ENCODE data around the gene RBM39.
"Not testable (repeated sequence)": the region's sequence is repeated elsewhere in the genome, so short reads cannot be mapped to it uniquely, and the experiment has no call there.

Gene RBM39

DNA sequence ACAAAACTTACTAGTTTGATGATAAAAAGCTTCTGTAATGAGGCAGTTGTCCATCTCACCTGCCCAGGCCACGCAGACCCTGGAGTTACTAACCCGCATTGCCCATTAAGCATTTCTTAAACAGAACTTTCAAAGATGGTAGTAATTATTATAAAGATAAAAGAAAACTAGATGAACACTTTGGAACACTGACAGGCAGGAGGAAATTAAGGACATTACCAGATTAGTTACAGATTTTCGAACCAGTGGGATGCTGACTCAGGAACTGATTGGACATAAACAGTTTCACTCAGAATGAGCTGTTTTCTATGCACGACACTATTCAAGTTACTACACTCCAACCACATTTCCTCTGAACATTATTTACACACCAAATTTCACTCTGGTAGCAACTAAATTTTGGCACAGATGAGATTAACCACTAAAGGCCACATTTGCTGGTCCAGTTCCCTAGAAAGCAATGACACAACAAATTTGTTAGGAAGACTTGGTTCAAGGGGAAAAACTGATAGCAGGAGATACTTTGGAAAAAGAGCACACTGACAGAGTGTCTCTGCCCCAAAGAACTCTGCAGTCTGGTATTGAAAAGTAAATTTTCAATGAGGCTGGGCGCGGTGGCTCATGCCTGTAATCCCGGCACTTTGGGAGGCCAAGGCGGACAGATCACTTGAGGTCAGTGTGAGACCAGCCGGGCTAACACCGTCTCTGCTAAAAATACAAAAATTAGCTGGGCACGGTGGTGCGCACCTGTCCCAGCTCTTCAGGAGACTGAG, 39.8 kb downstream of the RBM39 start:
- CTCF ChIA-PET = interaction anchor here (0.8 to 1.0 kb wide), 3 partner anchors 36 to 101 kb away, joined by 3 read pairs; partner anchors contain the start of gene SPAG4
- no peaks in the 10 kb centered on the region for H3K9me3 Mint-ChIP-seq
- no peak for DNase-seq
- H3K27me3 Mint-ChIP-seq = no peaks in the 10 kb centered on the region
- peak overlapping the region; percentile 64 for H3K27ac Mint-ChIP-seq
- peaks cover 45% of the 10 kb centered on the region for H3K4me1 Mint-ChIP-seq
- H3K4me3 Mint-ChIP-seq = no peak overlapping the region
- peaks cover 70% of the 10 kb centered on the region for H3K36me3 Mint-ChIP-seq

DNA sequence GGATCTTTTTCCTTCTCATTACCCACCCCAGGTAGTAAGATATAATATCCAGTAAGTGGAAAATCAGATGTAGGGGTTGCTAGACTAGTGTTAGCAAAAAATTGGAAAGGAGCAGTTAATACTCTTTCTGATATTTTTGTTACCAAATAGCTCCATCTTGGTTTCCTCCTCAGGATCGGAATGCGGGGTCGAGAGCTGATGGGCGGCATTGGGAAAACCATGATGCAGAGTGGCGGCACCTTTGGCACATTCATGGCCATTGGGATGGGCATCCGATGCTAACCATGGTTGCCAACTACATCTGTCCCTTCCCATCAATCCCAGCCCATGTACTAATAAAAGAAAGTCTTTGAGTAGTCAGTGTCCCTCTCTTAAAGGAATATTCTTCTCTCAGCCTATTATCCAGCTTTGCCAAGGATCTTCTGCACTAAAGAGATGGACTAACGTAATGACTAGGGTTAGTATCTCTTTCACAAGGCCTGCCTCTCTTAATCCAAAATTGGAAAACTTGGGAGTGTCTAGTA, 41.4 kb downstream of the RBM39 start:
- Mint-ChIP-seq H3K4me3 (peak overlapping the region; percentile 87), H3K4me1 (peaks cover 50% of the 10 kb centered on the region), H3K36me3 (peaks cover 65% of the 10 kb centered on the region), H3K27me3 (no peaks in the 10 kb centered on the region), H3K9me3 (no peaks in the 10 kb centered on the region), H3K27ac (peak overlapping the region; percentile 96)
- no peak for DNase-seq
- CTCF ChIA-PET = interaction anchor here (1.3 to 2.1 kb wide), 3 partner anchors 11 to 76 kb away, joined by 3 to 5 read pairs (median 3); no protein-coding TSS in a partner anchor

DNA sequence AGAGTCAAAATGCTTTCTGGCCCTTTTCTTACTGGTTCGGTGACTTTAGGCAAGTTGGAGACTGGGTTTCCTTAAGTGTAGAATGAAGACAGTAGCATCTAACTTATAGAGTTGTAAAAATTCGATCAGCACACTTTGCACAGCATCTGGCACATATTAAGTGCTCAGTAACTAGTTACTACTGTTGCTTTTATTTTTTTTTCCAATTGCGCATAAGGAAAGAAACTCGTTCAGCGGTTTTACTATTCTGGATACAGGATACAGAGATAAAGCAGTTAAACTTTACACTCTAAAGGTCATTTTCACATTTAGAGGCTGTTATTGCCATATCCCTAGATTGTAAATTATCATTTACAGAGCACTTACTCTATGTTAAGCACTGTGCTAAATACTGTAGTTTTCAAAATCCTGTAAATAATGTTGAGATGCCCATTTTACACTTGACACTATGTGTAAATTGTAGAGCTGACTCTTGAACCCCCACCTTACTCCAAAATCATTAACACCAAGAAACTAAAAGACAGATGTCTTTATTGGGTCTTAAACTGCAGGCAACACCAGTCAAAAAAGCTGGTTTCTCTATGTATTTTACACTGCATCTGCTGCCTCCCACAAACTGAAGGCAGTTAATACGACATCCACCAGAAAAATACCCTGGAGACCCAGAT, 42.0 kb downstream of the RBM39 start:
- H3K9me3 Mint-ChIP-seq = no peaks in the 10 kb centered on the region
- H3K4me1 Mint-ChIP-seq = peaks cover 52% of the 10 kb centered on the region
- H3K36me3 Mint-ChIP-seq = peaks cover 66% of the 10 kb centered on the region
- peak overlapping the region; percentile 96 for H3K27ac Mint-ChIP-seq
- CTCF ChIA-PET = interaction anchor here (0.6 to 2.1 kb wide), 5 partner anchors 11 to 184 kb away, joined by 3 to 5 read pairs (median 3); no protein-coding TSS in a partner anchor
- no peak for DNase-seq
- H3K27me3 Mint-ChIP-seq = no peaks in the 10 kb centered on the region
- peak overlapping the region; percentile 87 for H3K4me3 Mint-ChIP-seq

DNA sequence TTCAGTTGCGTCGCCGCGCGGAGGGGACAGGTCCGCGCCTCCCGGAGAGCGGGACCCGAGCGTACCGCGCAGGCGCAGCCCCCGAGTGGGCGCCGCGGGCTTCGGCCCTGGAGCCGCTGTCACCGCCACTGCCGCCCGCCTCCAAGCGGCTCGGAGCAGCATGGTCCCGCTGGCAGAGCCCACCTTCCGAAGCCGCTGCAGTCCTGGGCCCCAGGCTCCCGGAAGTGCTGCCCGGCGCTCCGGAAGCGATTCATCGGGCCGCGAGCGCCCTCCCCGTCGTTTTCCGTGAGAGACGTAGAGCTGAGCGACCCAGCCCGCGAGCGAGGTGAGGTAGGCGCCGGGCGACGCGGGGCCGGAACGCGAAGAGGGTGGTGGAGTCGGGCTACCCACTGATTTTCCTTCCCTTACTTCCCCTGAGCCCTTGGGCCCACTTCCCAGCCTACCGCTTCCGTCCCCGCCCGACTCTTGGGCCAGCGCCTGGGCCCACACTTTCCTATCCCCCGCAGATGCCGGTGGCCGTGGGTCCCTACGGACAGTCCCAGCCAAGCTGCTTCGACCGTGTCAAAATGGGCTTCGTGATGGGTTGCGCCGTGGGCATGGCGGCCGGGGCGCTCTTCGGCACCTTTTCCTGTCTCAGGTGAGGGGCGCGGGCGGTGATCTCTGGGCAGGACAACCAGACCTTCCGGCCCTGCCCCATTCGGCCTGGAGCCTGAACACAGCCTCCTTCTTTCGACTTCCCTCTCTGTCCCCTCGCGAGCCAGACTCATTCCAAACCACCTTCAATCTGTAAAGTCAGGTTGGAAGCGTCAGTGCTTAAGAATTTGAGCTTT, 42.7 kb downstream of the RBM39 start, which contains the start of the genes NFS1 and ROMO1:
Gene NFS1 (minus strand): TSS at position 226 of the 830 bp plus-strand sequence. CDS start 64 bp downstream, at position 162.
Gene ROMO1 (plus strand): TSS at position 279 of the 830 bp plus-strand sequence. CDS start 228 bp downstream, at position 507.
- Mint-ChIP-seq H3K4me3 (peak within 1 kb of the TSS; percentile 87), H3K27ac (peak within 1 kb of the TSS; percentile 96), H3K27me3 (no peaks in the 10 kb centered on the region), H3K36me3 (peaks cover 60% of the 10 kb centered on the region), H3K4me1 (peaks cover 48% of the 10 kb centered on the region), H3K9me3 (no peaks in the 10 kb centered on the region)
- DNase-seq = peak; percentile 91
- CTCF ChIA-PET = interaction anchor here (0.6 to 2.1 kb wide), 4 partner anchors 12 to 185 kb away, joined by 3 to 5 read pairs (median 3); no protein-coding TSS in a partner anchor

DNA sequence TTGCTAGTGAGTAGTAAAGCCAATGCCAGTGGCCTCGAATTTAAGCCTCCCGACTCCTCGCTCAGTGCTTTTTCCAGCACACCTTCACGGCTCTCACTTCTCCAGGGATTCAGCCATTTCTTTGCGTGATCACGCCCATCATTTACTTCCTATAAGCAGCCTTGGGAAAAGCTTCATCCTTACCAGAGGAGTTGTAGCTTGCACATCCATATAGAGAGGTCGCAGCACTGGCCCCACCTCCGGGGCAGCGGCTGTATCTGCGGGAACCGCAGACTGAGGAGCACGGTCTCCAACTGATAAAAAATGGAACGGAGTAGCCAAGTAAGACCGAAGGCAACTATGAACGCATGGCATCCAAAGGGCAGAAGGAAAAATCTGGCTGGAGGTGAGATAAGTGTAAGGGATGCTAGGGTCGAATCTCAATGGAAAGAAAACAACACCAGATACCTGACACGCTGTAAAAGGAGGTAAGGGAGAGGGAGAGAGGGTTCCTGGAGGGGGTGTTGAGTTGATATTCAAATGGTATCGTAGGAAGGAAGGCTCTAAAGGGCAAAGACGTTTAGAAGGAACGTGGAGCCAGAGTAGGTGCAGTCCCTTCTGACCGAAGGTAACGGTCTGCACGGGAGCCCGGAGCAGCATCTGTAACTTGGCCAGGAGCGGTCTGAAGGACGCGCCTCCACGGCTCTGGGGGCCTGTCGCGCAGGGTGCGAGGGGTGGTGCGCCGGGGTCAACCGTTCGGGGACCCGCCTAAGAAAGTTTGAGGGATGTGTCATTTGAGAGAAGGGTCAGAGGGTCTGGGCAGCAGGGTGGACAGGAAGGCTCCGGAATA, 43.5 kb downstream of the RBM39 start:
- Mint-ChIP-seq H3K27ac (peak overlapping the region; percentile 81), H3K9me3 (no peaks in the 10 kb centered on the region), H3K36me3 (peaks cover 52% of the 10 kb centered on the region), H3K4me3 (peak overlapping the region; percentile 87), H3K4me1 (peaks cover 47% of the 10 kb centered on the region), H3K27me3 (no peaks in the 10 kb centered on the region)
- CTCF ChIA-PET = interaction anchor here (2.1 kb wide), 1 partner anchor 13 kb away, joined by 5 read pairs; no protein-coding TSS in a partner anchor
- peak; percentile 30 for DNase-seq

DNA sequence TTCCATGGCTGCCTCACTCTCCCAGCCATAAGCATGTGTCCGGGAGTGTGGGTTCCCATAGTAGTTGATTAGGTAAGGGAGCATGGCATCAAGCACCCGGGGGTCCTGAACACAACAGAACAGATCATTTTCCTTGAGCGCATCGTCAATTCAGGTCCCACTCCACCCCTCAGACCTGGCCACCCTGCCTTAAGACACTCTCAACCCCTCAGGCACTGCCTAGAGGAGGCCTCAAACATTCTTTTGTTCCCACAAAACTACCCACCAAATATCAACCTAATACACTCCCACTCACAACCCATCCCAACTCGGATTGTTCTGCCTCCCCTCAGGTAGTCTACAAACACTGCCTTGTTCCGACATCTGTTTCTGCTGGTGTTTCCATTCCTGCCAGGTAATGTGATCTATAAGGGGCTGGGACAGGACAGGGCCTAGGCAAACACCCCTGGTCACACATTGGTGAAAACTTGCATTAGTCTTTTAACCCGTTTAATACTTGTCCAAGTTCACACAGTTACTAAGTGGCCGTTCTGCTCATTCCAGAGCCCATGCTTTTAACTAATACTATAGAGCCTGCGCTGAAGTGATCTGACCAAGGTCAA, 44.3 kb downstream of the RBM39 start:
- no peak for DNase-seq
- Mint-ChIP-seq H3K27ac (no peak overlapping the region), H3K4me3 (peak overlapping the region; percentile 87), H3K27me3 (no peaks in the 10 kb centered on the region), H3K36me3 (peaks cover 52% of the 10 kb centered on the region), H3K4me1 (peaks cover 47% of the 10 kb centered on the region), H3K9me3 (no peaks in the 10 kb centered on the region)
- CTCF ChIA-PET = no interaction called here

DNA sequence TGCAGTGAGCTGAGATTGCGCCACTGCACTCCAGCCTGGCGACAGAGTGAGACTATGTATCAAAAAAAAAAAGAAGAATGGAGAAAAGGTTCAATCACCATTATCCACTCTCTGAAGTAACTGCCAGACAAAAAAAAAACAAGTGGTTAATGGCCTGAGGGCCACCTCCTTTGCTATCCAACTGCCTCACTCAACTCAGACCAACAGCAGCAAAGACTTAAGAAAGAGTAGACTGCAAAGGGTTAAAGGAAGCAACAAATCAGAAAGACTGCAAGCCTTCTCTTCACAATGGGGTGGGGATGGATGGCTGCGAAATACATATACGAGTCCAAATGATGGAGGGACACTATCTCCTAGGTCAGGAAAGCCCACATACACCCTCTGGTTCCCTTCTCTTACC, 46.1 kb downstream of the RBM39 start:
- no peaks in the 10 kb centered on the region for H3K27me3 Mint-ChIP-seq
- H3K9me3 Mint-ChIP-seq = no peaks in the 10 kb centered on the region
- peaks cover 39% of the 10 kb centered on the region for H3K36me3 Mint-ChIP-seq
- DNase-seq = no peak
- peaks cover 38% of the 10 kb centered on the region for H3K4me1 Mint-ChIP-seq
- no peak overlapping the region for H3K27ac Mint-ChIP-seq
- H3K4me3 Mint-ChIP-seq = no peak overlapping the region
- CTCF ChIA-PET = no interaction called here

DNA sequence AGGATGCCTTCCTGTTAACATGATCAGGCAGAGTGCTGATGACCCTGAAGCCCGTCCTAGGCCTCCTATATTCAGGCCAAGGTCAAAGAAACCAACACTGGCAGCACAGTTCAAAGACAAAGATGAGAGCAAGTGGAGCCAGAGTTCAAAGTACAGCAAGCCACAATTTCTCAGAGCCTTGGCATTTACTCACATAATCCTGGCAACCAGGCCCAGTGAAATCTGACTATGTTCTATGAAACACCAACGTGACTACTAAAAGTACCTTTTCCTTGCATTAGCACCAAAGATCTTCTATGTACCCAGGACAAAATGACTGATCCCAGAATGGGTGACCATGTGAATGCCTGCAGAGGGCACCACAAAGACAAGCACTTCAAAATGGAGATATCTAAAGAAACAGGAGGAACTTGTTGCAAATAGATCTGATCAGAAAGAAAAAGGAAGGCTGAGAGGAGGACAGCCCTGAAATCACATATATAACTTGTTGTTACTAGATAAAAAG, 46.8 kb downstream of the RBM39 start:
- DNase-seq = no peak
- Mint-ChIP-seq H3K27ac (no peak overlapping the region), H3K9me3 (no peaks in the 10 kb centered on the region), H3K4me3 (no peak overlapping the region), H3K4me1 (peaks cover 32% of the 10 kb centered on the region), H3K27me3 (no peaks in the 10 kb centered on the region), H3K36me3 (peaks cover 37% of the 10 kb centered on the region)
- CTCF ChIA-PET = no interaction called here

DNA sequence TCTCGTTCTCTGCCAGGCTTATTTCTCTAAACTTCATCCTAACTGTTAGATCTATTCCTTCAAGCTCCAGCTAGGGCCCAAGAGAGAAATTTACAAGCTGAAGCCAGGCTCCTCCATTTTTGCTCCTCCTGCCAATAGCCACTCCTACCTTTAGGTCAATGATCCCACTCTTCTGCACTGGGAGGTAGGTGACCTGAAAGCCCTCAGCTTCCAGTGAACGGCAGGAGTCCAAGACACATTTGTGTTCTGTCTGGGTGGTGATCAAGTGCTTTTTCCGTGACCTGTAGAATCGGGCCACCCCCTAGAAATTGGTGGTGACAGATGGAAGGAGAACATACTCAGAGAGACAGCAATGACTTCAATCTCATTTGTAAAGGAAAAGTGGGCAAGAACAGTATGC, 51.8 kb downstream of the RBM39 start:
- H3K27me3 Mint-ChIP-seq = no peaks in the 10 kb centered on the region
- H3K4me1 Mint-ChIP-seq = no peaks in the 10 kb centered on the region
- CTCF ChIA-PET = interaction anchor here (1.1 kb wide), 1 partner anchor 89 kb away, joined by 3 read pairs; no protein-coding TSS in a partner anchor
- no peak overlapping the region for H3K4me3 Mint-ChIP-seq
- H3K27ac Mint-ChIP-seq = peak overlapping the region; percentile 39
- H3K36me3 Mint-ChIP-seq = peaks cover 32% of the 10 kb centered on the region
- H3K9me3 Mint-ChIP-seq = peaks cover 2% of the 10 kb centered on the region
- DNase-seq = no peak

DNA sequence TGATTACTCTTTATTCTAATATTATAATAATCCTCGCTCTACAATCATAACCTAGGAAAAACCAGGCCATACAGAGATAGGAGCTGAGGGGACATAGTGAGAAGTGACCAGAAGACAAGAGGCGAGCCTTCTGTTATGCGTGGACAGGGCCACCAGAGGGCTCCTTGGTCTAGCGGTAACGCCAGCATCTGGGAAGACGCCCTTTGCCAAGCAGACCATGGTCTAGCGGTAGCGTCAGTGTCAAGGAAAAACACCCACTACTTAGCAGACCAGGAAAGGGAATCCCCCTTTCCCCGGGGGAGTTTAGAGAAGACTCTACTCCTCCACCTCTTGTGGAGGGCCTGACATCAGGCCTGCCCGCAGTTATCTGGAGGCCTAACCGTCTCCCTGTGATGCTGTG, 55.2 kb downstream of the RBM39 start:
- not testable (repeated sequence) for H3K27ac Mint-ChIP-seq, H3K4me3 Mint-ChIP-seq, H3K9me3 Mint-ChIP-seq, H3K4me1 Mint-ChIP-seq, H3K27me3 Mint-ChIP-seq
- peaks cover 25% of the 10 kb centered on the region for H3K36me3 Mint-ChIP-seq
- DNase-seq = peak; percentile 28
- CTCF ChIA-PET = interaction anchor here (0.8 kb wide), 1 partner anchor 33 kb away, joined by 3 read pairs; no protein-coding TSS in a partner anchor

DNA sequence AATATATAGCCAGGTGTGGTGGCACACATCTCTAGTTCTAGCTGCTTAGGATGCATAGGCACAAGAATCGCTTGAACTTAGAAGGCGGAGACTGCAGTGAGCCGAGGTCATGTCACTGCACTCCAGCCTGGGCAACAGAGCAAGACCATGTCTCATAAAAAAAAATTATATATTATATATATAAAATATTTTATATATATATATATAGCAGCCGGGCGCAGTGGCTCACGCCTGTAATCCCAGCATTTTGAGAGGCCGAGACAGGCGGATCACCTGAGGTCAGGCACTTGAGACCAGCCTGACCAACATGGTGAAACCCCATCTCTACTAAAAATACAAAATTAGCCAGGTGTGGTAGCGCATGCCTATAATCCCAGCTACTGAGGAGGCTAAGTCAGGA, 56.7 kb downstream of the RBM39 start:
- H3K27ac Mint-ChIP-seq, H3K4me3 Mint-ChIP-seq, H3K4me1 Mint-ChIP-seq, DNase-seq, H3K27me3 Mint-ChIP-seq, H3K9me3 Mint-ChIP-seq: not testable (repeated sequence)
- H3K36me3 Mint-ChIP-seq = peaks cover 28% of the 10 kb centered on the region
- CTCF ChIA-PET = interaction anchor here (0.6 kb wide), 1 partner anchor 1003 kb away, joined by 3 read pairs; no protein-coding TSS in a partner anchor

DNA sequence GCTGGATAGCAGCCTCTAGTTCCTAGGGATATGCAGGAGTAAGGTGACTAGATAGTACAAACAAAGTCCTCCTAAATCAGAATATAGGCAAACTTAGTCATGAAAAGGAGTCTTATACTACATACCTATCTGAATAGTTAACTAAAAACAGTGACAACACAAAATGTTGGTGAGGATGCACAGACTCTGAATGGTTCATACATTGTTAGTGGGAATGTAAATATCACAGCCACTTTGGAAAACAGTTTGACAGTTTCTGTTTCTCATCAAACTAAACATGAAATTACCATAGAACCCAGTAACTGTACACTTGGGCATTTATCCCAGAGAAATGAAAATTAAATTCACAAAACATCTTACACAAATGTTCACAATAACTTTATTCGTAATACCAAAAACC, 60.1 kb downstream of the RBM39 start:
- Mint-ChIP-seq H3K27ac (no peak overlapping the region), H3K4me3 (no peak overlapping the region), H3K27me3 (no peaks in the 10 kb centered on the region), H3K4me1 (no peaks in the 10 kb centered on the region), H3K9me3 (no peaks in the 10 kb centered on the region), H3K36me3 (peaks cover 15% of the 10 kb centered on the region)
- CTCF ChIA-PET = no interaction called here
- DNase-seq = no peak

All from activated naive CD4-positive, alpha-beta T cell treated with anti-CD3 and anti-CD28 coated beads, Interleukin-2, amount 10 ng/mL, durations not matched to agents 7 days and 5 days (primary cell).